Adipose tissue (tissue), 3 donors: ENCODE results near the gene PDZRN3. TPM values are rescaled to one million over a fixed set of nuclear protein-coding genes. Genes with fewer than 3 reads are reported as not detected.

Source experiments
- H3K27ac ChIP-seq: one replicate; pipeline ENCODE4 v1.5.1; 2013; ENCODE audit warnings: low read depth, low read length
- WGBS, 3 donors: extraction: QIAGEN DNeasy Blood & Tissue Kit; methylation state at CpG; one replicate each; pipeline ENCODE4 v1.1.7; 2013; 5-methylcytosine and 5-hydroxymethylcytosine counted together
- polyA plus RNA-seq, 3 donors: library from polyadenylated mRNA; stranded (reverse); fragments of 200-250 nt; gene quantifications; one replicate each; pipeline ENCODE4 v1.2.3, GENCODE V29; 2013
- donor health status: healthy with polysubstance abuse.
- donor health status: Bipolar disorder and iron deficiency.
- donor health status: healthy.

Gene PDZRN3
- polyA plus RNA-seq, 3 donors: 6.6 to 45.8 (median 30.8) TPM

DNA sequence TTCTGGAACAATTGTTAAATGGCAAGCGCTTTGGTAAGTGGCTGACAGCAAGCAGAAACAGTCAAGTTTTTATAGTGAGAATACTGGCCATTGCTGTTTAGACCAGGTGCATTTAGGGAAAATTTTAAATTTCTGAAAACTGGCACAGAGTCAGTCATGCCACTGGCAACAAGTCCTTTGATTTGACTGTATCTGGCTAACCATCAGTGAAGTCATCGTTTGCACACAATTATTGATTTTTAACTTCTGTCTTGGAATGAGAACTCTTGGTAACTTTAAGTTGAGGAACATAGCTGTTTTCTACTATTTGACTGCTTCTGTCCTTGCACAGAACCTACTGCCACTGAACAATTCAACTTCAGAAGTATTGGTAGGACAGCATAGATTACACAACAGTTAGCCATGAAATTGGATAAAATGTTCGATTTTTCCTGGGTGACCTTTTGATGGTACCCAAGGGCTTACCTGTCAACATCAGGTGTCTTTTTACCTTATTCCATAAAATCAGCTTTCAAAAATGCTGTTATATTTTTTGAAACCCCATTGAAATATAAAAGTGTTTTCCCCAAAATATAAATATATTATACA, 225.0 kb downstream of the PDZRN3 start:
- 67 to 90% (median 86%) methylated on average over 3 of the region's 3 CpGs for WGBS, 3 donors
- H3K27ac ChIP-seq: no peak overlapping the region

- no peak overlapping the region for H3K27ac ChIP-seq
- WGBS, 3 donors: 51 to 65% (median 55%) methylated on average over 3 of the region's 3 CpGs
These were observed 225.6 kb downstream of the PDZRN3 start for GRCh38 chr3:73399106-73399505.

GRCh38 chr3:73398084-73398483, 226.7 kb downstream of the PDZRN3 start:
- H3K27ac ChIP-seq: no peak overlapping the region

GRCh38 chr3:73394240-73394639, 230.5 kb downstream of the PDZRN3 start:
- H3K27ac ChIP-seq: no peak overlapping the region
- 56 to 75% (median 62%) methylated on average over 5 of the region's 5 CpGs for WGBS, 3 donors

More at GRCh38 chr3:73398084-73398483, 226.7 kb downstream of the PDZRN3 start:
- WGBS, 3 donors: 90 to 95% (median 91%) methylated on average over 8 of the region's 8 CpGs

DNA sequence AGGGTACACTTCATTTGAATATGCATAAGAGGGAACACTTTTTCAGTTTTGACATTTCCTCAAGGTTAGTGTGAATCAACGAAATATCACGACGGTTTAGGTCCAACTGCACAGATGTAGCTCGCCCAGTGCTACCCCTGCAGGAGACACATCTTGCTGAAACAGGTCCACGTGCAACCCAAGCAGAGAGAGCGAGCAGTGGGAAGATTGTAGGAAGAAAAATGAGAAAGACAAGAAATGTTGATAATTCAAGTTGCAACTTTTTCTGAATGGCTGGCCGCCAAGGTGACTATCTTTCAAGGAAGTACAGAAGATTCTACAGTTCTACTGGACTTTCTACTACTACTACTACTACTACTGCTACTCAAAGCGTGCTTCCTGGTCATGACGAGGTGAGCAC, 231.7 kb downstream of the PDZRN3 start:
- no peak overlapping the region for H3K27ac ChIP-seq
- 90 to 91% (median 91%) methylated on average over 9 of the region's 9 CpGs for WGBS, 3 donors

GRCh38 chr3:73391984-73392383, 232.8 kb downstream of the PDZRN3 start:
- 88 to 93% (median 90%) methylated on average over 9 of the region's 9 CpGs for WGBS, 3 donors
- no peak overlapping the region for H3K27ac ChIP-seq

GRCh38 chr3:73389928-73390327, 234.8 kb downstream of the PDZRN3 start:
- H3K27ac ChIP-seq: no peak overlapping the region
- WGBS, 3 donors: 68 to 88% (median 71%) methylated on average over 1 of the region's 1 CpG

- no peak overlapping the region for H3K27ac ChIP-seq
- WGBS, 3 donors: 52 to 84% (median 68%) methylated on average over 10 of the region's 10 CpGs
These were observed 235.5 kb downstream of the PDZRN3 start for GRCh38 chr3:73389117-73389813.

DNA sequence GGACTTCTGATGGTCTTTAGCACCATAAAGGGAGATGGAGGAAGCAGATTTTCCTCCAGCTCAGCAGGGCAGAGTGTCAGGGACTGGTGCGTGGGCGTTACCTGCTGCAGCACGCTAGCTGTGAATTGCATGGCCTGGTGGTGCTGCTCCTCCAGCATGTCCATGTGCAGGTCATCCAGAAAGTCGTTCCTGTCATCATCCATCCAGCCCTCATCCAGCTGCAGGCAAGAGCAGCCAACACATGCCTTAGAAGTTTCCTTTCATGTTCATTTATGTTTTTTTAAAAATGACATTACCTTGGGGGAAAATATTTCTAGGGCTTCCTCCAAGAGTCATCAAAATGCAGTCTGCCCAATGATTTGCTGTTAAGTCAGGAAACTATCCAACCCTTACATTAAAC, 239.2 kb downstream of the PDZRN3 start:
- H3K27ac ChIP-seq: no peak overlapping the region

DNA sequence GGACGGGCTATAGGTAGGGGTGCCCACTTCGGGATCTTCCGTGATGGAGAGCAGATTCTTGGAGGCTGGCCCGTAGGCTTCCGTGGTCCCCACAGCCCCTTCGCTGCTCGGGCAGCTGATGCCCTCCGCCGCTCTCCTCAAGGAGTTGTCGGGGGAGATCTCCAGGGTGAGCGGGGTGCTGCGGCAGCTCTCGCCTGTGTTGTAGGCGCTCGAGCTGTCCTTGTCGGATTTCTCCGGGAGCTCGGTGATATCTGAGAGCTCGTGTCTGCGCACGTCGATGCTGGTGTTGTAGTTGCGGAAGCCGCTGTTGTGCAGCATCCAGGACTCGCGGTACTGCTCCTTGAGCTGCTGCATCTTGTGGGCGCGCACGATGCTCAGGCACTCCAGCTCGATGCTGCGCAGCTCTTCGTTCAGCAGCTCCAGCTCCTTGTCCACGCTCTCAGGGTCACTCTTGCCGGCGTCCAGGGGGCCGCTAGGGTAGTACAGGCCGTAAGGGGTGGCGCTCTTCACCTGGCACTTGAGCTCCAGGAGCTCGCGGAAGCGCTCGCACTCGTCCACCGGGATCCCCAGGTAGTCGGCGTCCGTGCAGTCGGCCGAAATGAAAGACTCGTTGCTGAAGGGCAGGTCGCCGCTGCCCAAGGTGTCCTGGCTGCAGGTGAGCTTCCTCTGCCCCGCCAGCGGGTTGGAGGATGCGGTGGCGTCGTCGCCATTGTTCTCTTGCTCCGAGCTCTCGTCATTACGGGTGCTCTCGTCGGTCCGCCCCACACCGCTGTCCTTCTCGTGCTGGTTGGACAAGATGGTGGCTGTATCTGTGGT, 240.4 kb downstream of the PDZRN3 start:
- no peak overlapping the region for H3K27ac ChIP-seq
- 90 to 94% (median 93%) methylated on average over 66 of the region's 66 CpGs for WGBS, 3 donors

More for the DNA sequence above, 239.2 kb downstream of the PDZRN3 start:
- WGBS, 3 donors: 61 to 83% (median 67%) methylated on average over 4 of the region's 4 CpGs

DNA sequence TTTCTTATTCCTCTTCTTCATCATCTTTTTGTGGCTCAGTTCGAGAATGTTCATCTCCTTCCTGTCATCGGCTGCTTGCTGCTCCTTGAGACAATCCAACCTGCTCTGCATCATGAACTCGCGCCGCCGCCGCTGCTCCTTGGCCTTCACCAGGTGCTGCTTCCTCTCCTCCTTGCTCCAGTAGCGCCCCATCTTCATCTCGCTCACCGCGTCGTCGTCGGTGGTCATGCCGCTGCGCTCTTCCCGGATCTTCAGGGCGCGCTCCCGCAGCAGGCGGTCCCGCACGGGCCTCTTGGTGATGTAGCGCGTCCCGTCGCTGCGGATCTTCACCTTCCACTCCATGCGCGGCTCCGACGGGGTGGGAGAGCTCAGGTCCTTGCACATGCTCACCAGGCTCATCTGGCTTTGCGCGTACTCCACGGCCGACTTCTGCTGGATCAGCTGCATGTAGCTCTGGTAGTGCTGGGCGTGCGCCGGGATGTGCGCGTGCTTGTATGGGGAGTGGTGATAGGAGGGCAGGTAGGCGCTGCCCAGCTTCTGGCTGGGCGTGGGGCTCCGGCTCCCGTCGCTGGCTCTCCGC, 241.2 kb downstream of the PDZRN3 start:
- WGBS, 3 donors: 90 to 93% (median 90%) methylated on average over 46 to 47 of the region's 47 CpGs
- H3K27ac ChIP-seq: no peak overlapping the region

DNA sequence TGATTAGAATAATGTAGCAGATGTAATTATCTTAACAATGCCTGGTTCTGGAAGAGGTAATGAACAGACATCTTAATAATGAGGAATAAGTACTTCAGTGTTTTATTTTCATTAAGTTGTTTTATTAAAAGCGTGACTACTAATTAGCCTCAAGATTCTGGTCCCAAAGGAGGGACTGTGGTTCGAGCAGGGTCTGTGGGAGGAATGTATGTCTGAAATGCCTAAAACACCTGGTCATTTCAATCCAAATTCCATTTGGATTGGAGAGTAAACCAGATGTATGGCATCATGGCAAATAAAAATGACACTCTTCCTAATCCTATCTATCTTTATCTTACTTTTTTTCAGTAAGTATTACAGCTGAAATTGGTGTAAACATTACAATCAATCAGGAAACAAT, 243.2 kb downstream of the PDZRN3 start:
- H3K27ac ChIP-seq: no peak overlapping the region
- 83 to 90% (median 88%) methylated on average over 2 of the region's 2 CpGs for WGBS, 3 donors

GRCh38 chr3:73380735-73381532, 243.8 kb downstream of the PDZRN3 start:
- 84 to 91% (median 86%) methylated on average over 15 of the region's 15 CpGs for WGBS, 3 donors
- H3K27ac ChIP-seq: no peak overlapping the region

DNA sequence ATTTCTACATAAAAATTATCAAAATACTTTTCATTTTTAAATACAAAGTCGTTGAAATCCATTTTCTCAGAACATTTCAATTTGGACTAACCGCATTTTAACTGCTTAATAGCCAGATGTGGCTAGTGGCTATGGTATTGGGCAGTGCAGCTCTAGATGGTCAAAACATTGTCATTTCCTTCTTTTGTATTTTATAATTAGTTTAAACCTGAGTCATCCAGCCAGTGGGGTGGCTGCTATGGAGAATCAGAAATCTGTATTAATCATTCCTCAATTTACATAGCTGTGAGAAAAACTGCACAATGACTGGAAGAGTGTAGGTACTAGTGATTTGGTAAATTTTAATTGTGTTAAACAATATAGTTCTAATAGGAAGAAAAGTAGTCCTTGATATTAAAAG, 245.3 kb downstream of the PDZRN3 start:
- 54 to 69% (median 60%) methylated on average over 2 of the region's 2 CpGs for whole genome bisulfite sequencing, 3 donors
- no peak overlapping the region for H3K27ac ChIP-seq

- 59 to 65% (median 65%) methylated on average over 2 of the region's 2 CpGs for WGBS, 3 donors
- H3K27ac ChIP-seq: no peak overlapping the region
These were observed 246.5 kb downstream of the PDZRN3 start for GRCh38 chr3:73378207-73378606.

DNA sequence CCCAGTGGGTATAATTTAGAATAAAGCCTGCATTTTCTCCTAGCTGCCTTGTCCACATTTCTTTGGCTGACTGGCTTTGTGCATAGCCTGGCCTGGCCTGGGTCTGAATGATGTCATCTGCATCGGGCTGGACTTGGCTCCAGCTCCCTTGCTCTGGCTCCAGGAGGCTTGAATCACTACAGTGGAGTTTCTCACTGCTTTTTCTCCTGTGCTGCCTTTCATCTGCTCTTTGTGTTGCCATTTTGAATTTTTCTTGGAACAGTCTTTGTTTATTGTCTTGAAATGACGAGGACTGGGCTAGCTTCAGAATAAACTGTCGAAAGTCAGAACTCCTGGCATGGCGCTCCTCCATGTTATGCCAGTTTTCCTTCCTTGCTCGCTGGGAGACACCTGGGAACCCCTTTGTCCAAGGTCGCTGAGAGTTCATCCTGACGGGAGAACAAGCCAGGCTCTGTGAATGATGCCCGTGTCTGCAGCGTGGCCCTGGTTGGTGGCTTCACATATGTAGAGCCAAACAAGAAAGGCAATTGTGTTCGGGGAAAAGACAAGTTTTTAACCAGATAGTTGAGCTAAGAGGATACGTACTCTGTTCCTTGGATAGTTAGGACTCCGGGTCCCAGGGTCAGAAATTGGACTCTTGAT, 258.9 kb downstream of the PDZRN3 start:
- H3K27ac ChIP-seq: no peak overlapping the region
- 63 to 82% (median 72%) methylated on average over 12 of the region's 12 CpGs for WGBS, 3 donors

GRCh38 chr3:73364517-73364916, 260.2 kb downstream of the PDZRN3 start:
- WGBS, 3 donors: 54 to 94% (median 72%) methylated on average over 1 of the region's 1 CpG
- H3K27ac ChIP-seq: no peak overlapping the region

GRCh38 chr3:73363093-73363492, 261.6 kb downstream of the PDZRN3 start:
- 68 to 100% (median 77%) methylated on average over 3 of the region's 3 CpGs for WGBS, 3 donors
- no peak overlapping the region for H3K27ac ChIP-seq
